Lower leg skin (tissue), 4 donors: Measurements from ENCODE around the gene PRSS38. TPM values are rescaled to one million over a fixed set of nuclear protein-coding genes. Genes with fewer than 3 reads are reported as not detected.

Source experiments
- DNase-seq, 2 donors: peaks; one replicate each; pipeline ENCODE4 v3.0.0-alpha.2; 2019; ENCODE audit warnings: low spot score in 2 of 2
- H3K4me3 ChIP-seq: fragments of 200-600 bp; sonication (generic); 2 replicates; pipeline ENCODE4 v1.5.1; 2017; ENCODE audit warnings: mild to moderate bottlenecking, low read depth; ENCODE audit not compliant: poor library complexity, severe bottlenecking
- CTCF ChIP-seq, 3 donors: fragments of 450-650 bp; IDR thresholded peaks; one replicate each; pipeline ENCODE4 v1.5.1; 2016; ENCODE audit warnings: antibody characterized with exemption in 3 of 3, mild to moderate bottlenecking in 3 of 3, moderate library complexity in 2 of 3
- POLR2A ChIP-seq, 2 donors: fragments of 450-650 bp; IDR thresholded peaks; one replicate each; pipeline ENCODE4 v1.6.1; 2016 to 2017; ENCODE audit warnings: antibody characterized with exemption in 2 of 2, mild to moderate bottlenecking in 1 of 2, moderate library complexity in 1 of 2
- WGBS, 2 donors: methylation state at CpG; one replicate each; pipeline ENCODE4 v1.1.5; 2018; 5-methylcytosine and 5-hydroxymethylcytosine counted together
- intact Hi-C: fragments of 100-400 bp; cut with DNase I; formaldehyde crosslinking; loops from one replicate; pipeline ENCODE4 v1.15.0; 2023; ENCODE audit warnings: low total_unique reads
- total RNA-seq, 4 donors: library from RNA; depleted of rRNA; stranded (reverse); fragments of >200 nt; gene quantifications; one replicate each; pipeline ENCODE4 v1.1.0, GENCODE V29; 2016

PRSS38 gene
- total RNA-seq, 4 donors from 2014 or later, result not detected

GRCh38 chr1:227886993-227887696, 71.7 kb downstream of the PRSS38 start:
- intact Hi-C loops, result no loop called here
- H3K4me3 ChIP-seq, result peak overlapping the region; percentile 22
- DNase-seq, result peak; percentile 54 to 94
- 8 to 20% methylated on average over 13 to 30 of the region's 30 CpGs for WGBS, 2 donors
- TF ChIP-seq CTCF (IDR thresholded peaks at IDR 0.05) (no peak), POLR2A (IDR thresholded peaks at IDR 0.05) (no peak)

GRCh38 chr1:227887697-227888403, 72.4 kb downstream of the PRSS38 start:
- intact Hi-C loops, result no loop called here
- TF ChIP-seq POLR2A (IDR thresholded peaks at IDR 0.05) (no peak), CTCF (IDR thresholded peaks at IDR 0.05) (no peak)
- DNase-seq, result peak; percentile 39 to 90
- WGBS, 2 donors, result 36 to 40% methylated on average over 37 to 40 of the region's 40 CpGs
- H3K4me3 ChIP-seq, result peak overlapping the region; percentile 22

GRCh38 chr1:227888404-227889046, 73.0 kb downstream of the PRSS38 start:
- intact Hi-C loops, result no loop called here
- DNase-seq, result peak; percentile 12 to 84
- WGBS, 2 donors, result 94 to 95% methylated on average over 6 to 8 of the region's 8 CpGs
- H3K4me3 ChIP-seq, result no peak overlapping the region
- TF ChIP-seq POLR2A (IDR thresholded peaks at IDR 0.05) (no peak), CTCF (IDR thresholded peaks at IDR 0.05) (no peak)

- WGBS, 2 donors, result 54 to 68% methylated on average over 13 to 14 of the region's 14 CpGs
- peak; percentile 10 to 83 for DNase-seq
- intact Hi-C loops, result no loop called here
- H3K4me3 ChIP-seq, result no peak overlapping the region
- no peak for TF ChIP-seq POLR2A (IDR thresholded peaks at IDR 0.05)
Measured at GRCh38 chr1:227889047-227889862, 73.8 kb downstream of the PRSS38 start.

GRCh38 chr1:227889863-227890405, 74.5 kb downstream of the PRSS38 start:
- DNase-seq, result peak in 1 of 2 donors; percentile 81
- 69 to 78% methylated on average over 13 of the region's 13 CpGs for WGBS, 2 donors
- TF ChIP-seq POLR2A (IDR thresholded peaks at IDR 0.05), result no peak
- no peak for TF ChIP-seq CTCF (IDR thresholded peaks at IDR 0.05)
- intact Hi-C loops, result no loop called here
- no peak overlapping the region for H3K4me3 ChIP-seq
